ENCODE measurements around the gene HTRA1. TPM values are rescaled to one million over a fixed set of nuclear protein-coding genes. Genes with fewer than 3 reads are reported as not detected.

Gene HTRA1
- total RNA-seq, 1 experiment from 2014 or later: 0.39 TPM

DNA sequence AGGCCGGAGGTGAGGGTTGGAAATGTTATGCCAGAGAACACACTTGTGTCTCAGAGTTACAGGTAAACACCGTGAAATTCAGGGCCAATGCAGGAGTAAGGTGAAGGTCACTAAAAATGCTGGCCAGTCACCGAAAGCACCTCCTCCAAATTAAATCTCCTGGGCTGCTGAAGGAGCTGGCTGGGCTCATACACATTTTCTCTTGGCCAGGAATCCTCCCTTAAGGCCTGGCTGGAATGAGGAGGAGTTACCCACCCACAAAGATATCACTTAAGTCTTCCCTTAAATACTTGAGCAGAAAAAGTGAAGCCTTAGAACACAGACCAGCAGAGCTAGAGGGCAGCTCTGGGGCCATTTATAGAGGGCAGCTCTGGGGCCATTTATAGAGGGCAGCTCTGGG is 46.3 kb downstream of the HTRA1 start:
- TF ChIP-seq FOSL1 (IDR thresholded peaks at IDR 0.05; ENCODE audit: low read depth): no peak
- TF ChIP-seq ZFX (IDR thresholded peaks at IDR 0.05): no peak
- TF ChIP-seq ZNF274 (IDR thresholded peaks at IDR 0.05; ENCODE audit: low read depth, low read length): no peak
- no peak for TF ChIP-seq POLR2A (IDR thresholded peaks at IDR 0.05; ENCODE audit: borderline replicate concordance, extremely low read depth, insufficient read depth, insufficient read length)
- no peak for TF ChIP-seq SP1 (IDR thresholded peaks at IDR 0.05; ENCODE audit: low read depth)
- TF ChIP-seq JUND (IDR thresholded peaks at IDR 0.05): no peak
- no peak for TF ChIP-seq SRF (IDR thresholded peaks at IDR 0.05; ENCODE audit: low read depth)
- no peak for TF ChIP-seq TCF7L2 (IDR thresholded peaks at IDR 0.05; ENCODE audit: borderline replicate concordance, extremely low read depth, insufficient read depth, insufficient read length)
- TF ChIP-seq CEBPB (IDR thresholded peaks at IDR 0.05; ENCODE audit: low read depth): no peak
- TF ChIP-seq, protein P1, sequence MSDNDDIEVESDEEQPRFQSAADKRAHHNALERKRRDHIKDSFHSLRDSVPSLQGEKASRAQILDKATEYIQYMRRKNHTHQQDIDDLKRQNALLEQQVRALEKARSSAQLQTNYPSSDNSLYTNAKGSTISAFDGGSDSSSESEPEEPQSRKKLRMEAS (IDR thresholded peaks at IDR 0.05): no peak
- TF ChIP-seq ELF1 (IDR thresholded peaks at IDR 0.05; ENCODE audit: borderline replicate concordance, low read depth): no peak
- TF ChIP-seq POLR2AphosphoS5 (IDR thresholded peaks at IDR 0.05; ENCODE audit: low read depth, low read length): no peak
- TF ChIP-seq SIN3A (IDR thresholded peaks at IDR 0.05; ENCODE audit: low read depth): no peak
- no peak for TF ChIP-seq RAD21 (IDR thresholded peaks at IDR 0.05; ENCODE audit: low read depth)
- TF ChIP-seq YY1 (IDR thresholded peaks at IDR 0.05; ENCODE audit: extremely low read depth, insufficient replicate concordance, low read depth, low read length): no peak

More for the DNA sequence above, 46.3 kb downstream of the HTRA1 start:
- Histone ChIP-seq H3K9me3 (ENCODE audit: control insufficient read depth in 1 of 2, insufficient read depth in 1 of 2, low read depth in 1 of 2, low read length in 2 of 2) (no peaks in the 10 kb centered on the region), H4K20me1 (ENCODE audit: insufficient read depth) (no peaks in the 10 kb centered on the region), H2AFZ (ENCODE audit: low read depth, low read length, poor library complexity, severe bottlenecking) (no peak overlapping the region), H3K4me3 (replicated peaks in 1 of 2; ENCODE audit: low read depth in 1 of 2, low read length in 2 of 2) (no peak overlapping the region), H3K9ac (ENCODE audit: low read length) (no peak overlapping the region), H3K4me2 (ENCODE audit: low read length) (no peak overlapping the region), H3K27me3 (ENCODE audit: insufficient read depth, low read length) (no peaks in the 10 kb centered on the region), H3K36me3 (ENCODE audit: control insufficient read depth in 1 of 2, insufficient read depth in 2 of 2, low read length in 2 of 2) (no peaks in the 10 kb centered on the region), H3K9me2 (ENCODE audit: insufficient read depth) (no peaks in the 10 kb centered on the region), H3K79me2 (ENCODE audit: insufficient read depth, low read length) (no peaks in the 10 kb centered on the region), H3K4me1 (ENCODE audit: control insufficient read depth in 1 of 2, insufficient read depth in 2 of 2, low read length in 2 of 2) (peaks cover 5 to 8% of the 10 kb centered on the region in 2 experiments; a peak in 1 of 4 replicates), H3K27ac (ENCODE audit: low read depth, low read length) (no peak overlapping the region)
- ChIA-PET RAD21 (ENCODE audit: low non-redundant PET in 1 of 2, low total read pairs in 2 of 2, uncharacterized antibody in 2 of 2, unreplicated experiment in 2 of 2) (no interaction called here), POLR2A (no interaction called here), CTCF (interaction anchor here (0.8 kb wide), 1 partner anchor 12 kb away, joined by 3 read pairs; no protein-coding TSS in a partner anchor)
- intact Hi-C loops (cut with micrococcal nuclease): no loop called here
- DNase-seq (ENCODE audit: low read depth, low spot score): no peak
- ATAC-seq: no peak
- BruUV-seq (replicated peaks): no TSS peak
